NCI-H1048 (cell line): ENCODE results near the gene USP48.
"Not testable (repeated sequence)": the region's sequence is repeated elsewhere in the genome, so short reads cannot be mapped to it uniquely, and the experiment has no call there.

Source experiments
- DNase-seq: peaks from one replicate; lab custom pipeline; 2025; lab: John Stamatoyannopoulos, UW

Gene USP48

GRCh38 chr1:21815724-21816321 lies 32.9 kb upstream of the USP48 start:
- no peak for DNase-seq

GRCh38 chr1:21814981-21815582 lies 32.1 kb upstream of the USP48 start:
- DNase-seq, result no peak

DNA sequence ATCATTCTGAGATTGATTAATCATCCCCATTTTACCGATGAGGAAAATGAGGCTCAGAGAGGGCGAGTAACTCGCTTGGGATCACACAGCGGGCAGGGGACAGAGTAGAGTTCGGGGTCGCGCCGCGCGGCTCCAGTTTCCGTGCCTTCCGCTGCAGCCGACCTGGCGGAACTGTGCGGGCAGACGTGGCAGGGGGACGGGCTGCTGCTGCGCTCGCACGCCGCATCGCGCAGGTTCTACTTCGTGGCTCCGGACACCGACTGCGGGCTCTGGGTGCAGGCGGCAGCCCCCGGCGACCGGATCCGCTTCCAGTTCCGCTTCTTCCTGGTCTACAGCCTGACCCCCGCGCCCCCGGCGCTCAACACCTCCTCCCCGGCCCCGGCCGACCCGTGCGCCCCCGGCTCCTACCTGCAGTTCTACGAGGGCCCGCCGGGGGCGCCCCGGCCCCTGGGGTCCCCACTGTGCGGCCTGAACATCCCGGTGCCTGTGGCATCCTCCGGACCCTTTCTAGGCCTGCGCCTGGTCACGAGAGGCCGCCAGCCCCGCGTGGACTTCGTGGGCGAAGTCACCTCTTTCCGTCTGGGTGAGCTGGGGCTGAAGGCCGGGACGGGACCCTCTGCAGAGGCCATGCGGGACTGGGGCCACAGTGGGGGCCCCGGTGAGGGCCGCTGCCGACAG lies 31.4 kb upstream of the USP48 start:
- no peak for DNase-seq

- DNase-seq, result no peak
Observed at GRCh38 chr1:21813542-21813941, 30.6 kb upstream of the USP48 start.

DNA sequence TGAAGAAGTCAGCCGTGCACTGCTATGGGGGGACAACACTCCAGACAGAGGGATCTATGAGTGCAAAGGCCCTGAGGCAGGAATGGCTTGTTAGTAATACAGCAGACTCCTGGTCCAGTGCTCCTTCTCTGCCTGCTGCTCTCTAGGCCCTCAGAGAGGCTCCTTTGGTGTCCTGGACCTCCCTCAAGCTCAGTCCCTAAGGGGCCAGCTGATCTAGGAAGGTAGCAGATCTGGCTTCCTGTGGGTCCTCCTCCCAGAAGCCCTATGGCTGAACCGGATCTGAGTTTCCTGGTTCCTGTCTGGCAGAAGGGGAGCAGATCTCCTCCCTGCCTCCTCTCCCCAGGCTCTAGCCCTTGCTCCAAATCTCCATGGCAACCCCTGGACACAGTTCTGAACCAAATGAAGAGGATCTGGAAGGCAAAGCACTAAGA lies 28.9 kb upstream of the USP48 start, which contains the start of gene LDLRAD2:
TSS of gene LDLRAD2 (plus strand) at position 391 of the 431 bp plus-strand sequence. CDS start 187 bp downstream, outside the sequence.
- DNase-seq, result no peak

DNA sequence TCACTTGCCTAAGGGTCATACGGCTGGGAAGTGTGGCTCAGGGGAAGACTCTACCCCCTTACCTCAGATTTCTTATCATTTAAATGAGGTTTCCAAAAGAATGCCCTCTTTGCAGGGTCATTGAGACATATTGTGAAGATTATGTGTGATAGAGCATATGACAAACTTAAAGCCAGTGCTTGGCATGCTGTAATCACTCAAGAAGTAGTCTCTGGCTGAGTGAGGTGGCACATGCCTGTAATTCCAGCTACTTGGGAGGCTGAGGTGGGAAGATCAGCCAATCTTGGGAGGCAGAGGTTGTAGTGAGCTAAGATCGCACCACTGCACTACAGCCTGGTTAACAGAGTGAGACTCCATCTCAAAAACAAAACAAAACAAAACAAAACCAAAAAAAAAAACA lies 21.6 kb upstream of the USP48 start:
- DNase-seq, result no peak

GRCh38 chr1:21801100-21801499 lies 18.2 kb upstream of the USP48 start:
- DNase-seq, result no peak

DNA sequence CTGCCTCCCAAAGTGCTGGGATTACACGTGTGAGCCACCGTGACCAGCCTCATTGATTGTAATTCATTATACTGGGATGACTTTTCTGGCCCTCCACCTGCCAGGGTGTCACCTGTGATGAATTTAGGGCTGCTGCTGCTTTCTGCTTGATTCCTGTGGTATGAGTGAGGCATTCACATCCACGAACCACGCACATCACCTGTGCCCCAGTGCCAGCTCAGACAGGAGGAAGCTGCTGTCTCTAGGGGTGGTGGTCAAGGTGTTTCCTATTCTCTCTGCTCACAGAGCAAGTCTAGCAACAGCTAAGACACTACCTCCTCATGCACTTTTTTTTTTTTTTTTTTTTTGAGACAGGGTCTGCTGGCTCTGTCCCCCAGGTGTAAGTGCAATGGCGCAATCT lies 16.8 kb upstream of the USP48 start:
- DNase-seq, result no peak

- DNase-seq, result no peak
Observed at GRCh38 chr1:21795075-21795474, 12.1 kb upstream of the USP48 start.

DNA sequence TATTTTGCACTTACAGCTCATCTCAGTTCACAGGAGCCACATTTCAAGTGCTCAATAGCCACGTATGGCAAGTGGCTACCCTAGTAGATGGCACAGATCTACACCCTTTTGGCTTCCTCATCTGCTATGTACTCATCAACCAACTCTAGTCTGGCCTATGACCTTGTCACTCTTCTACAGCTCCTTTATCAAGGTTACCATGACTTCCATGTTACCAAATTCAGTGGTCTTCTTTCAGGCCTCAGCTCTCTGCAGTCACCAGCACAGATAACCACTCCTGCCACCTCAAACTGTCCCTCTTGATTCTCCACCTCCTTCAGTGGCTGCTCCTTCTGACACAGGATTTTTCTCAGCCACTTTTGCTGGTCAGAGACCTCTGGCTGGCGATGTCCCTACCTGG lies 11.7 kb upstream of the USP48 start:
- no peak for DNase-seq

DNA sequence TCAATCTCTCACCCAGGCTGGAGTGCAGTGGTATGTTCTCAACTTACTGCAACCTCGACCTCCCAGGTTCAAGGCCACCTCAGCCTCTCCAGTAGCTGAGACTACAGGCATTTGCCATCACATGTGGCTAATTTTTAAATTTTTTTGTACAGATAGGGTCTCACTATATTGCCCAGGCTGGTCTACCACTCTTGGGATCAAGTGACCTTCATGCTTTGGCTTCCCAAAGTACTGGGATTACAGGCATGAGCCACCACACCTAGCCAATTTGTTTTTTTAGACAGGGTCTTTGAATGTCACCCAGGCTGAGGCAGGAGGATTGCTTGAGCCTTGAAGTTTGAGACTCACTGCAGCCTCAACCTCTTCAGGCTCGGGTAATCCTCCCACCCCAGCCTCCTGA lies 10.2 kb upstream of the USP48 start:
- DNase-seq, result no peak

GRCh38 chr1:21786640-21787039 lies 3.7 kb upstream of the USP48 start:
- DNase-seq, result no peak

DNA sequence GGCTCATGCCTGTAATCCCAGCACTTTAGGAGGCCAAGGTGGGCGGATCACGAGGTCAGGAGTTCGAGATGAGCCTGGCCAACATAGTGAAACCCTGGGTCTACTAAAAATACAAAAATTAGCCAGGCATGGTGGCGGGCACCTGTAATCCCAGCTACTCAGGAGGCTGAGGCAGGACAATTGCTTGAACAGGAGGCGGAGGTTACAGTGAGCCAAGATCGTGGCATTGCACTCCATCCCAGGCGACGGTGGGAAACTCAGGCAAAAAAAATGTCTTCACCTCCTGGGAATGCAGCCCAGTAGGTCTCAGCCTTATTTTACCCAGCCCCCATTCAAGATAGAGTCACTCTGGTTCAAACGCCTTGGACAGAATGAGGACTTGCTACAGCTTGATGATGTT lies 2.8 kb upstream of the USP48 start:
- DNase-seq, result not testable (repeated sequence)

GRCh38 chr1:21783679-21784603 lies 992 bp upstream of the USP48 start:
- no peak for DNase-seq

DNA sequence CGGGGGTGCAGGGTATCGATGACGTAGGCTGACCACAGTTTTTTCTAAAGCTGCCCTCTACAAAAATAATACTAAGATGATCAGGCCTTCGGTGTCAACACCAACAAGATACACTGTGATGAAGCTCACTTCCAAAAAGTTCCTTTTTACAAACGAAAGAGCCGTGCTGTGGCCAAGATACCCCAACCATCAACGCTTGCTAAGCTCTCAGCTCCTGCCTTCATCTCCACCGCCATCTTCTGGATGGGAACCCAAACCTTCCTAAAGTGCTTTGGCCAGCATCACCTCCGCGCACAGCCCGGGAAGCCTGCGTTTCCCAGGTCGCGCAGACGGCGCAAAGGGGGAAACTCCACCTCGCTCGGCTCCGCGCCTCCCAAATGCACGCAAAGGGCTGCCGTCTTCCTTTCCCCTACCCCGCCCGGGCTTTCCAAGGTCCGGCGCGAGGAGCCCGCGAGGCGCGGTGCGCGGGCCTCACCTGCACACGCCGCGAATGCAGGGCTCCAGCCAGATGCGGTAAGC lies 541 bp downstream of the USP48 start:
- DNase-seq, result no peak

DNA sequence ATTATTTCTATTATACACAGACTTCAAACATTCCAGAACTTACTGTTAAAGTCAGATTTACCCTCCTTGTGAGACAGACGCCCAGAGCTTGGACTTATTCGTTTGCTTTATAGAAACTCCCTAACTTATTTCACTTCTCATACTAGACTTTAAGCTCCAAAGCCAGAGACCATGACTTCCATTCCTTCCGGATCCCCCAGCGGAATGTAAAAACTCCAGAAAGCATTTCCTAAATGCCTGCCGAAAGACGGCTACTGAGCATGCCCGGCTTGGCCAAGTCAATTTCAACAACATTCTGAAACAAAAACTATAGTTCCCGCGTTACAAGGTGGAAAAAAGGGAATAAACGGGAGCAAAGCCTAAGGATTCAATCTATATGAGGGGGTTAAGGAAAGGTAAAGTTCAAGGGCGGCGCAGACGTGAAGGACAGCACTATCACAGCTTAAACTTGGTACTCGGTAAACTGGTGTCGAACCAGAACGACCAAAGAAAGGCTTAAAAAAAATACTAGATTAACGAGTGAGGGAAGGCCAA lies 1.1 kb downstream of the USP48 start:
- DNase-seq, result no peak

DNA sequence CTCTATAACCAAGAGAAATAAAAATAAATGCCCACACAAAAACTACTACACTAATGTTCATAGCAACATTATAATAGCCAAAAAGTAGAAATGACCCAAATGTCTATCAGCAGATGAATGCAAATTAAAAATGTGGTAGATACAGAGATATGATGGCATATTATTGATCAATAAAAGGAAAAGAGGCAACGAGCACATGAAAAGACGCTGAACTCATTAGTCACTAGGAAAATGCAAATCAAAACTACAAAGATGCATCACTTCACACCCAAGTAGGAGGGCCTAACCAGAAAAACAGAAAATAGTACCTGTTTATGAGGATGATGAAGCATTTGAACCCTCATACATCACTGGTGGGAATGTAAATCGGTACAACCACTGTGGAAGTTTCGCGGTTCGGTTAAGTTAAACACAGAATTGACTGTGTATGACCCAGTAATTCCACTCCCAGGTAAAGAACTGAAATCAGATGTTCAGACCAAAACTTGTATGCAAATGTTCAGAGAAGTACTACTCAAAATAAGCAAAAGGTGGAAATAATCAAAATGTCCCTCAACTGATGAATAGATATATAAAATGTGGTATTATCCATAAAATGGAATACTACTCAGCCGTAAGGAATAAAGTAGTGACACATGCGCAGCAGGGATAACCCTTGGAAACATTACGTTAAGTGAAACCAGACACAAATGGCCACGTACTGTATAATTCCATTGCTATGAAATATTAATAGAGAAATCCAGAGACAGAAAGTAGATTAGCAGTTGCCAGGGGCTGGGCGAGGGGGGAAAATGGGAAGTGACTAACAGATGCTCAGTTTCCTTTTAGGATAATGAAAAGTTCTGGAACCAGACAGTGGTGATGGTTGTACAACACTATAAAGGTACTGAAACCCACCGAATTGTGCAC lies 3.1 kb downstream of the USP48 start:
- no peak for DNase-seq

GRCh38 chr1:21778405-21778727 lies 4.6 kb downstream of the USP48 start:
- DNase-seq, result no peak

DNA sequence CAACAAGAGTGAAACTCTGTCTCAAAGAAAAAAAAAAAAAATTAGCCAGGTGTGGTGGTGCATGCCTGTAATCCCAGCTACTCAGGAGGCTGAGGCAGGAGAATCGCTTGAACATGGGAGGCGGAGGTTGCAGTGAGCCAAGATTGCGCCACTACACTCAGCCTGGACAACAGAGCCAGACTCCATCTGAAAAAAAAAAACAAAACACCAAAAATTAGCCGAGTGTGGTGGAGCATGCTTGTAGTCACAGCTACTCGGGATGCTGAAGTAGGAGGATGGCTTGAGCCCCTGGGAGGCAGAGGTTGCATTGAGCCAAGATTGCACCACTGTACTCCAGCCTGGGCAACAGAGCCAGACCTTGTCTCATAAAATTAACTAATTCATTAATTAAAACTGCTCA lies 6.0 kb downstream of the USP48 start:
- not testable (repeated sequence) for DNase-seq

- DNase-seq, result no peak
Observed at GRCh38 chr1:21775985-21776562, 6.9 kb downstream of the USP48 start.

DNA sequence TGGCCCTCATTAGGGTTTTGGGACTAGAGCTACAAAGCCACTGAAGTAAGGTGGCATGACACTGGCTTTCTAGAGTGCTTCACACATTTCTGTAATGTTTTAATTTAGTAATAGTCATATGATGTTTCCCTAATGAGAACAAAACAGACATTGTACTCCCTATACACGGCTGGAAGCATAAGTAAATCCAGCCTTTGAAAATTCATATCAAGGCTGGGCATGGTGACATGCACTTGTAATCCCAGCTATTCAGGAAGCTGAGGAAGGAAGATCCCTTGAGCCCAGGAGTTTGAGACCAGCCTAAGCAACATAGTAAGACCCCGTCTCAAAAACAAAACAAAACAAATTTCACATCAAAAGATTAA lies 7.4 kb downstream of the USP48 start:
- DNase-seq, result no peak
